GM23338 (cell line): ENCODE results near the gene MPPED2. TPM values are rescaled to one million over a fixed set of nuclear protein-coding genes. Genes with fewer than 3 reads are reported as not detected.

Source experiments
- ATAC-seq: fragments of 200-7000 bp; cut with Tn5 transposase; 3 replicates; pipeline ENCODE4 v1.9.1; 2020
- DNase-seq: peaks from one replicate; pipeline ENCODE4 v3.0.0-alpha.2; 2015; ENCODE audit warnings: low spot score
- H2AFZ ChIP-seq: fragments of 200-600 bp; sonication (generic); 2 replicates; pipeline ENCODE4 v1.8.0; 2016; ENCODE audit warnings: antibody characterized with exemption, mild to moderate bottlenecking, moderate library complexity
- H3F3A ChIP-seq: fragments of 200-600 bp; sonication (generic); replicated peaks from 2 replicates; pipeline ENCODE4 v1.8.0; 2017; ENCODE audit warnings: antibody characterized with exemption, mixed run types, low read depth
- H3K27ac ChIP-seq: fragments of 200-600 bp; sonication (generic); 2 replicates; pipeline ENCODE4 v1.6.1; 2016; ENCODE audit warnings: low read depth
- H3K27me3 ChIP-seq: fragments of 200-600 bp; sonication (generic); 2 replicates; pipeline ENCODE4 v1.8.0; 2016; ENCODE audit warnings: mild to moderate bottlenecking, mixed run types, moderate library complexity; ENCODE audit not compliant: insufficient read depth
- H3K36me3 ChIP-seq: fragments of 200-600 bp; sonication (generic); 2 replicates; pipeline ENCODE4 v1.8.0; 2016; ENCODE audit warnings: mild to moderate bottlenecking; ENCODE audit not compliant: insufficient read depth
- H3K4me1 ChIP-seq: fragments of 200-600 bp; sonication (generic); 2 replicates; pipeline ENCODE4 v1.8.0; 2016; ENCODE audit warnings: mild to moderate bottlenecking, moderate library complexity; ENCODE audit not compliant: insufficient read depth
- H3K4me2 ChIP-seq: fragments of 200-600 bp; sonication (generic); 2 replicates; pipeline ENCODE4 v1.7.1; 2017; ENCODE audit warnings: mixed run types
- H3K4me3 ChIP-seq: fragments of 200-600 bp; sonication (generic); 2 replicates; pipeline ENCODE4 v1.6.1; 2016; ENCODE audit warnings: mixed run types
- H3K79me2 ChIP-seq: fragments of 200-600 bp; sonication (generic); replicated peaks from 2 replicates; pipeline ENCODE4 v1.8.0; 2017; ENCODE audit warnings: mild to moderate bottlenecking; ENCODE audit not compliant: insufficient read depth
- H3K9me2 ChIP-seq: fragments of 200-600 bp; sonication (generic); 2 replicates; pipeline ENCODE4 v1.8.0; 2017; ENCODE audit not compliant: insufficient read depth
- H4K20me1 ChIP-seq: fragments of 200-600 bp; sonication (generic); replicated peaks from 2 replicates; pipeline ENCODE4 v1.8.0; 2017; ENCODE audit warnings: mild to moderate bottlenecking; ENCODE audit not compliant: insufficient read depth
- H3K27ac Mint-ChIP-seq: 2 replicates; pipeline ENCODE4 v1.8.0; 2020; ENCODE audit warnings: inconsistent platforms, mild to moderate bottlenecking, moderate library complexity, mixed read lengths
- H3K27me3 Mint-ChIP-seq: 3 replicates; pipeline ENCODE4 v1.8.0; 2022; ENCODE audit warnings: low read depth, mild to moderate bottlenecking, moderate library complexity, mixed read lengths, inconsistent platforms; ENCODE audit not compliant: insufficient read depth, poor library complexity
- H3K36me3 Mint-ChIP-seq: 3 replicates; pipeline ENCODE4 v1.8.0; 2021; ENCODE audit warnings: low read depth, mild to moderate bottlenecking, inconsistent platforms, moderate library complexity, mixed read lengths
- H3K4me1 Mint-ChIP-seq: 3 replicates; pipeline ENCODE4 v1.8.0; 2020; ENCODE audit warnings: mild to moderate bottlenecking, inconsistent platforms, mixed read lengths
- H3K4me3 Mint-ChIP-seq: 3 replicates; pipeline ENCODE4 v1.8.0; 2021; ENCODE audit warnings: moderate library complexity, mild to moderate bottlenecking, inconsistent platforms, mixed read lengths
- H3K9me3 Mint-ChIP-seq: 3 replicates; pipeline ENCODE4 v1.8.0; 2020; ENCODE audit warnings: moderate library complexity, mild to moderate bottlenecking, inconsistent platforms, mixed read lengths
- CREB1 ChIP-seq: fragments of 250-450 bp; sonication (Bioruptor Pico); IDR thresholded peaks from 2 replicates; pipeline ENCODE4 v1.5.0; 2020; ENCODE audit warnings: low read depth, mild to moderate bottlenecking, moderate library complexity
- CTCF ChIP-seq, 2 experiments: fragments of 200-600 bp in 1 of 2; sonication (generic) in 1 of 2; conservative IDR thresholded peaks; 2 replicates each; pipeline versions ENCODE4 v1.5.1 to v1.6.1; 2016 to 2017; ENCODE audit warnings: antibody characterized with exemption in 2 of 2, low read depth in 2 of 2, mild to moderate bottlenecking in 2 of 2, moderate library complexity in 1 of 2
- ETS1 ChIP-seq: IDR thresholded peaks from 2 replicates; pipeline ENCODE4 v1.6.1; 2016; ENCODE audit warnings: antibody characterized with exemption
- EZH2 ChIP-seq: fragments of 200-600 bp; sonication (generic); IDR thresholded peaks from one replicate; pipeline ENCODE4 v1.8.0; 2017; ENCODE audit warnings: antibody characterized with exemption, mild to moderate bottlenecking, low read depth; ENCODE audit not compliant: unreplicated experiment
- EZH2phosphoT487 ChIP-seq: fragments of 200-600 bp; sonication (generic); IDR thresholded peaks from one replicate; pipeline ENCODE4 v1.8.1; 2018; ENCODE audit warnings: antibody characterized with exemption; ENCODE audit not compliant: unreplicated experiment
- JUNB ChIP-seq: IDR thresholded peaks from one replicate; pipeline ENCODE4 v1.6.1; 2016; ENCODE audit warnings: antibody characterized with exemption; ENCODE audit not compliant: unreplicated experiment
- NANOG ChIP-seq: IDR thresholded peaks from 2 replicates; pipeline ENCODE4 v1.6.1; 2016; ENCODE audit warnings: antibody characterized with exemption, borderline replicate concordance
- POLR2AphosphoS5 ChIP-seq: IDR thresholded peaks from 2 replicates; pipeline ENCODE4 v1.6.1; 2016; ENCODE audit warnings: antibody characterized with exemption, low read depth
- REST ChIP-seq: IDR thresholded peaks from one replicate; pipeline ENCODE4 v1.6.1; 2018; ENCODE audit warnings: antibody characterized with exemption; ENCODE audit not compliant: unreplicated experiment
- STAT1 ChIP-seq: IDR thresholded peaks from one replicate; pipeline ENCODE4 v1.6.1; 2016; ENCODE audit warnings: antibody characterized with exemption; ENCODE audit not compliant: unreplicated experiment
- ZNF114 ChIP-seq: fragments of 250-450 bp; sonication (Bioruptor Pico); IDR thresholded peaks from 2 replicates; pipeline ENCODE4 v1.5.0; 2020; ENCODE audit warnings: mild to moderate bottlenecking, moderate library complexity
- ZNF331 ChIP-seq: fragments of 250-450 bp; sonication (Bioruptor Pico); IDR thresholded peaks from 2 replicates; pipeline ENCODE4 v1.5.0; 2020; ENCODE audit warnings: low read depth, mild to moderate bottlenecking, moderate library complexity
- ZNF462 ChIP-seq: fragments of 250-450 bp; sonication (Bioruptor Pico); IDR thresholded peaks from 2 replicates; pipeline ENCODE4 v1.5.0; 2020; ENCODE audit warnings: mild to moderate bottlenecking, moderate library complexity
- polyA plus RNA-seq: library from polyadenylated mRNA; unstranded; fragments of >200 nt; fragmentation: Nextera tagmentation; extraction: Ambion mirVana; gene quantifications from 2 replicates; pipeline ENCODE4 v1.2.1, GENCODE V29; 2016
- total RNA-seq: library from RNA; depleted of rRNA; stranded (reverse); fragments of >200 nt; shearing (Covaris generic); gene quantifications from 2 replicates; pipeline ENCODE4 v1.2.3, GENCODE V29; 2014

MPPED2 gene
- total and polyA plus RNA-seq, 2 experiments from 2014 or later, result 4.4 to 6.8 TPM

GRCh38 chr11:30481796-30482195 is 104.4 kb downstream of the MPPED2 start:
- no peaks in the 10 kb centered on the region for H3K9me3 Mint-ChIP-seq
- Histone ChIP-seq H3K27ac (0 out of 2 replicates have a peak overlapping the region, but pooled peaks have one; percentile 20), H3K36me3 (no peaks in the 10 kb centered on the region), H3K27me3 (no peaks in the 10 kb centered on the region), H3K9me2 (no peaks in the 10 kb centered on the region), H3K4me3 (no peak overlapping the region), H4K20me1 (no peaks in the 10 kb centered on the region), H3K4me1 (peaks cover 77% of the 10 kb centered on the region), H2AFZ (no peak overlapping the region), H3K79me2 (no peaks in the 10 kb centered on the region), H3K4me2 (peak overlapping the region; percentile 60; the same call in 1 of the 2 replicates), H3F3A (no peaks in the 10 kb centered on the region)
- ATAC-seq, result no peak
- H3K4me1 Mint-ChIP-seq, result peaks cover 70% of the 10 kb centered on the region
- no peak for DNase-seq
- H3K36me3 Mint-ChIP-seq, result no peaks in the 10 kb centered on the region
- TF ChIP-seq EZH2phosphoT487 (no peak), ZNF331 (CRISPR knock-in tag) (no peak), NANOG (no peak), ZNF114 (CRISPR knock-in tag) (no peak), REST (no peak), JUNB (no peak), CTCF (conservative IDR thresholded peaks at IDR 0.05; ENCODE audit: low read depth in 2 of 2) (no peak), ZNF462 (no peak), ETS1 (no peak), POLR2AphosphoS5 (no peak), STAT1 (no peak), CREB1 (CRISPR knock-in tag) (no peak), EZH2 (no peak)
- H3K27me3 Mint-ChIP-seq, result no peaks in the 10 kb centered on the region
- H3K27ac Mint-ChIP-seq, result peak overlapping the region; percentile 70
- no peak overlapping the region for H3K4me3 Mint-ChIP-seq
